ENCODE measurements around the gene CA10.

GRCh38 chr17:52032454-52032853 is 126.1 kb downstream of the CA10 start:
- TF ChIP-seq, protein P1, sequence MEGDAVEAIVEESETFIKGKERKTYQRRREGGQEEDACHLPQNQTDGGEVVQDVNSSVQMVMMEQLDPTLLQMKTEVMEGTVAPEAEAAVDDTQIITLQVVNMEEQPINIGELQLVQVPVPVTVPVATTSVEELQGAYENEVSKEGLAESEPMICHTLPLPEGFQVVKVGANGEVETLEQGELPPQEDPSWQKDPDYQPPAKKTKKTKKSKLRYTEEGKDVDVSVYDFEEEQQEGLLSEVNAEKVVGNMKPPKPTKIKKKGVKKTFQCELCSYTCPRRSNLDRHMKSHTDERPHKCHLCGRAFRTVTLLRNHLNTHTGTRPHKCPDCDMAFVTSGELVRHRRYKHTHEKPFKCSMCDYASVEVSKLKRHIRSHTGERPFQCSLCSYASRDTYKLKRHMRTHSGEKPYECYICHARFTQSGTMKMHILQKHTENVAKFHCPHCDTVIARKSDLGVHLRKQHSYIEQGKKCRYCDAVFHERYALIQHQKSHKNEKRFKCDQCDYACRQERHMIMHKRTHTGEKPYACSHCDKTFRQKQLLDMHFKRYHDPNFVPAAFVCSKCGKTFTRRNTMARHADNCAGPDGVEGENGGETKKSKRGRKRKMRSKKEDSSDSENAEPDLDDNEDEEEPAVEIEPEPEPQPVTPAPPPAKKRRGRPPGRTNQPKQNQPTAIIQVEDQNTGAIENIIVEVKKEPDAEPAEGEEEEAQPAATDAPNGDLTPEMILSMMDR (IDR thresholded peaks at IDR 0.05; ENCODE audit: extremely low read depth in 1 of 2, insufficient read depth in 1 of 2, low read depth in 1 of 2, low read length in 2 of 2), result no peak
- TF ChIP-seq JUN (IDR thresholded peaks at IDR 0.05; ENCODE audit: borderline replicate concordance, insufficient read depth, insufficient read length, low read depth) (no peak), MAX (IDR thresholded peaks at IDR 0.05; ENCODE audit: insufficient read depth, insufficient read length) (no peak)
